Effector CD8-positive, alpha-beta T cell (primary cell): ENCODE data around the gene HS3ST5.
"Not testable (repeated sequence)": the region's sequence is repeated elsewhere in the genome, so short reads cannot be mapped to it uniquely, and the experiment has no call there.

ENCODE experiments used
- DNase-seq: peaks from one replicate; lab custom pipeline; 2025; lab: John Stamatoyannopoulos, UW

Gene HS3ST5

DNA sequence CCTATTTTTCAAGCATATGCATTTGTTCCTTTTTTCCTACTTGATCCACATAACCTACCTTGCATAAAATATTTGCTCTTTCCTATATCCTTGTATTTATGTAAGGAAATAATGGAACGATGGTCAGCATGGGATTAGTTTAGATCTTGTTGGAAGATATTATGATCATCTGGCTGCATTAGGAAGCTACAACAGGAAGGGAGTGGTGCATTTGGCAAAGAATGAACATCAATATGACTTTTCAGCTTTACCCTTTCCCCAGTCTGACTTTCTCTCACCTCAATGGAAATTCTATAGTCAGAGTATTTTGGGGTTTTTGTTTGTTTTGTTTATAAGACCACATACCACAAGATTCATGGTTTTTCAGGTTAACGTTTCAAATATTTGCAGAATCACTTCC is 66.0 kb downstream of the HS3ST5 start:
- no peak for DNase-seq

DNA sequence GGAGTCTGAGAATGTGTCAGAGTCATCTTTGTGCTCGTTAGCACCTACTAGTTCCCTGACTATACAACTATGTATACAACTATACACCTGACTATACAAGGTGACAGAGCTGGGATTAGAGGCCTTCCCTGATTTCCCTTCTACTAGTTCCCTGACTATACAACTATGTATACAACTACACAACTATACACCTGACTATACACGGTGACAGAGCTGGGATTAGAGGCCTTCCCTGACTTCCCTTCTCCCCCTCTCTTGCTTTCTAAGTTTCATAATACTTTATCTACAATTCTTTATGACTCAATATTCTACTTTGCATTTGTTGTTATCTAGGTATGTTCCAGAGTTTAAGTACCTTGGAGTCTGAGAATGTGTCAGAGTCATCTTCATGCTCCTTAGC is 68.0 kb downstream of the HS3ST5 start:
- no peak for DNase-seq

DNA sequence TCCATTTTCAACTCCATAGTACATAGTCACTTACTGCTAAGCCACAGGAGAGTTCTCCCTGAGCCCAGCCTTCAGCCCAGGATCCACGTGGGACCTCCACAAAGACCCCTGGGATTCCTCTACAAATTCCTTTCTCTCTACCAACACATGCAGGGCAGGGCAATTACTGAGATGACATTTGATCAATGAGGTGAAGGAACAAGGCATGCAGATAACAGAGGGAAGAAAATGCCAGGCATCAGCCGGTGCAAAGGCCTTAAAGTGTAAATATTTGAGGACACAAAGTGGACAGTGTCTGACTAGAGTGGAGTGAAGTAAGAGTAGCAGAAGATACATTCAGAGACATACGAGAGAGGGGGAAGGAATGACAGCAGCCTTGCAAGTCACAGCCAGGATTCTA is 70.2 kb downstream of the HS3ST5 start:
- no peak for DNase-seq

GRCh38 chr6:114271405-114271804 is 71.4 kb downstream of the HS3ST5 start:
- DNase-seq: no peak

DNA sequence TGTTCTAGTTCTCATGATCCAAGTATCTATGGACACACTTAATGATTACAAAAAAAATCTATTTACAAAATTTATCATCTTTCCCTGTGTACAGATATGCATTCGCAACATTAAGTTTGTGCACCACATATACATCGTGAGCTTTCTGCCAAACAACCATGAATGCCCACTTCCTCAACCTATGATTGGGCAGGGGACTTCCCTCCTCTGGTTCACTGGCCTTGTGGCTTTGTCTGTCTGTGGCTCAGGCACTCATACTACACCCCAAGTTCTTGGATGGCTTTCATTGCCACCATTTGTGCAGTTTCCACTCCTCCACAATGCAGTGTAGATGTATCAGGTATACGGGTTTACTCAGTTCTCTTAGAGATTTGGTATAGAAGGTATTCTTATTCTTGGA is 74.9 kb downstream of the HS3ST5 start:
- no peak for DNase-seq

DNA sequence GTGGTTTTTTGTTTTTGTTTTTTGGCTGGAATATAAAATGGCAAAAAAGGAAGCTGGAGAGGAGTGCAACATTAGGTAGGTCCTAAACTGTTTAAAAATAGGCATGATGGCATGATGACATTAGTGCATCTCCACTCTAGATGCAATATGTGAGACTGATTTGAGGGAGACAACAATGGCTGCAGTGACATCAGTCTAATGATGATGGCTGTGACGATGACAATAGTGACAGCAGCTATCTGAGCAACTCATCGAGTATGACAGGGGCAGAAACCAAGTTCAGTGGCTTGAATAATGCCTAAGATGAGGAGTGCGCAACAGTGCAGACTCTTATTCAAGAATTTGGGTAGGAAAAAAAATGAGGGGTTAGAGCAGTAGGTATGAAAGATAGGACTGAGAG is 82.0 kb downstream of the HS3ST5 start:
- no peak for DNase-seq

DNA sequence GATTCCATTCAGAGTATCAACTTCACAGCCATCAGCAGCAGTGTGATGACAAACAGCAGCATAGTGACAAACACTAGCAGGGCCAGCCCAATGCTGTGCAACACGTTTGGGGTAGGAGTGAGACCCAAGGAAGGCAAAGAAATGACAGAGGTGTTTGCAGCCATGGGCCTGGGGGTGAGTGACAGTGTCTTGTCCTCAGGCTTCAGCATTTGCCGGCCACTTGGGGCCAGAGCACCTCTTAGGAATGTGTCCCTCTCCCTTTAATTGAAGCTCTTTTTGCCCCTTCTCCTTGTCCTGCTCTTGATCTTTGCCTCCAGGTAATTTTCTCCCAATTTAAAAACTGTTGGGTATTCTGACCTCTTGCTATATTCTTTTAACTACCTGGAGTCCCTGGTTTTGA is 84.4 kb downstream of the HS3ST5 start:
- DNase-seq: no peak

GRCh38 chr6:114253431-114253830 is 89.4 kb downstream of the HS3ST5 start:
- DNase-seq: no peak

DNA sequence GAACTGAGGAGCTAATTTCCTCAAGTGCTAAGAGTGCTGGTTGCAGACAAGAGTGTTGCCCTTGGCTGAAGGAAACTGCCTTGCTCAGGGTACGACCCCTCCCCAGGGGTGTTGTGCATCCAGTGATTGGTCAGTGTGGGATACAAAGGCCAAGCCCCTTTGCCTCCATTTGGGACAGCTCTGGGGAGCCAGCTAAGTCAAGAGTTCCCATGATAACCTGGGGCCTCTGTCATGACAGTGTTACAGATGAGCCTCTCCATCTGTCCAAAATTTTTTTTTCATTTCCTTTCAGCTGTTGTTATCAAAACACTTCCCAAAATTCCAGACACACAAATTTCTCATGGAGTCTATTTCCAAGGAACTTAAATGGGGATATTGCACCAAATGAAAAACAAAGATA is 93.3 kb downstream of the HS3ST5 start:
- no peak for DNase-seq

- DNase-seq: no peak
Observed at GRCh38 chr6:114247101-114247500, 95.7 kb downstream of the HS3ST5 start.

DNA sequence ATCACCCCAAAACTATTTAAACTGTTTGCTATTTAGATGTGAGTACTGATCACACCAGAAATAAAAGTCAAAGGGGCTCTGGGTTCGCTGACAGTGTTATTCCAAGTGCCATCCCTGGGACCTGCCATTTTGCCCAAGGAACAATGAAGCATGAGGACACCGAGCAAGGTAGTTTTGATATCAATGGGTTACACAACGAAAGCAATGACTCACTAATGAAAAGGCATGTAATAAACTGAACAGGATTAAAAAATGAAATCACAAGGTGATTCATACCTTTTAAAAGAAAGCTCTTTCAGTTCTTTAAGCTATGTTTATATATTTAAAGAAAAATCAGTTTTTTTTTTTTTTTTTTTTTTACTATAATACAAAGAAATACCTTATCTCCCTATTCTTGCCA is 102.0 kb downstream of the HS3ST5 start:
- DNase-seq: no peak

DNA sequence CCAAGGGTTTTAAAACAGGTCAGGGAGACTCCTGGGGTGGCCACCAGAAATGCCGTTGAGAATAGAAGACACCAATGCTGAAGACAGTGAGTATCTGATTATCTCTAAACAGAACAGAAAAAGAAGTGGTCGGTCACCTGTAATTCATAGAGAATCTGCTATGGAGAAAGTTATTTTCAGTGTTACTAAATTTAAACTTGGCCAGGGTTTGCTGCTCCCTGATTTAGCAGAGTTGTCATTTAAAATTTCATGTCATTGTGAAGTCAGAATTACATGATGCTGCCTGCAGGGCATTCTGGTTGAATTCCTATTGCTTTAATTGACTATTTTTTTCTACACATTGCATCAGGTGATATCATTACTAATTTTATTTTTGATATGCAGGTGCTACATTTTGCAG is 114.1 kb downstream of the HS3ST5 start:
- DNase-seq: no peak

GRCh38 chr6:114227944-114228468 is 114.8 kb downstream of the HS3ST5 start:
- no peak for DNase-seq

DNA sequence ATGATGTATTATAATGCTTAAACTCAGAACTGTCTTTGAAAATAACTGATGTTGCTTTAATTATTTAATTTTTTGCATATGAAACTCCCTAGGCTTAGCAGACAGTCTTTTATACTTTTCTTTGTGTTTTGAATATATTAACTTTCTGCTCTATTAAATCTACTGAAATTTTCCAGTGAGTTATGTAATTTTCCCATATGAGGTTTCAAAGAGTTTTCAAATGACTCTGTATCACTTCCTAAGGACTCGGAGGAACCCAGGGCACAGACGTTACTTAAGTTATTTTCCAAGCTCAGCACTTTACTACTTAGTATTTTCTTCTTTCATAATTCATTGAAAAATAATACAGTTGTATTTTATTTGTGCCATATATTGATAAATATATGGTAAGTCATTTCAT is 122.6 kb downstream of the HS3ST5 start:
- no peak for DNase-seq

GRCh38 chr6:114218437-114219340 is 124.1 kb downstream of the HS3ST5 start:
- no peak for DNase-seq

- DNase-seq: not testable (repeated sequence)
Observed at GRCh38 chr6:114217996-114218395, 124.8 kb downstream of the HS3ST5 start.

- DNase-seq: no peak
Observed at GRCh38 chr6:114216789-114217467, 125.9 kb downstream of the HS3ST5 start.

DNA sequence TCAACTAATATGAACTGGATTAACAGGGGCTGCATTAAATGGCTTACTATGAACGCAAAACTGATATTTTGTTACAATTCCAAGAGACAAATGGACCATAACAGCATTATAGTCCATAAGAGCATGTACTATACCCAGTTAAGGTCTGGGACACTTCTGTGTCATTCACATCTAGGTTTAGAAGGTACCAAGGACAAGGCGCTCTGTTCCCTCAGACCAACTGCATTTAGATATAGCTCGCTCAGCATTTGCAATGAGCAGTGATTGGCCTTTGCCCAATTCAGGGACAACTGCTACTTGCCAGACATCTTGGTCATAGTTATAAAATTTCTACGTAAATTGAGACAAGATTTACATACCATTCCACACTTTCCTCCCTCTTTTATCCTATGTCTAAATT is 132.4 kb downstream of the HS3ST5 start:
- no peak for DNase-seq

- DNase-seq: no peak
Observed at GRCh38 chr6:114203460-114203859, 139.4 kb downstream of the HS3ST5 start.

DNA sequence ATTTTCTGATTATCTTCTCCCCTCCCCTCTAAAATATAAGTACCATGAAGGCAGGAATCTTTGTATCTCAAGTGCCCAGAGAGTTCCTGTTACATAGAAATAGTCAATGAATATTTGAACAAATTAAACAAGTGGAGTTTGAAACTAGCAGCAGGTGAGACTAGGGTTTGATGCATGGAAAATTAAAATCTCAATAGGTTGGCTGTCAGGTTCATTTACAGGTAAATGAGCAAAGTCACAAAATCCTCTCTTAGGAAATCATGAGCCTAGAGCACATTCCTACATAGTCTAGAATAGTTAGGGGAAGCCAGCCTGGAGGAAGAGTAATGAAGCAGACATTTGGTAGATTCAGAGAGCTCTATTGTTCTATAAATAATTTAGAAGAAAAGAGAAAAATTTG is 140.4 kb downstream of the HS3ST5 start:
- DNase-seq: no peak

DNA sequence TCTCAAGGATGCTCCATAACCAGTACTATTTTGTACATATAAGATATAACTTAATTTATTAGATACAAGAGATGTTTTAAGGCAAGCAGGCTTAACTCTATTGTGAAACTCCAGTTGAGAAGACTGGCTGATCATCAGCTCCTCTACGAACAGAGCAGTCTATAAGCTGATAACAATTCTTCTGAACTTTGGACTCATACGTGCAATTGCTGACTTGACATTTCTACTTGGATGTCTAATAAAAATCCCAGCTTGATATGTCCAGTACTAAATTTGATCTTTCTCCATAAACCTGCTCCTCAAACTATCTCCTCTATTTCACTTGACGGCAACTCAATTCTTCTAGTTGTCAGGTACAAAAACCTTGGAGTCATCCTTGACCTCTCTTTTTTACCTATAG is 141.9 kb downstream of the HS3ST5 start:
- no peak for DNase-seq

GRCh38 chr6:114195631-114196403 is 147.0 kb downstream of the HS3ST5 start:
- no peak for DNase-seq

- DNase-seq: no peak
Observed at GRCh38 chr6:114195027-114195365, 147.8 kb downstream of the HS3ST5 start.
